NCI-H2081 treated with DMSO at 0.1 percent for 48 hours (cell line): ENCODE measurements around the gene ELOA.
"Not testable (repeated sequence)": the region's sequence is repeated elsewhere in the genome, so short reads cannot be mapped to it uniquely, and the experiment has no call there.

Source experiments
- DNase-seq: peaks from one replicate; lab custom pipeline; 2025; lab: John Stamatoyannopoulos, UW

Gene ELOA

DNA sequence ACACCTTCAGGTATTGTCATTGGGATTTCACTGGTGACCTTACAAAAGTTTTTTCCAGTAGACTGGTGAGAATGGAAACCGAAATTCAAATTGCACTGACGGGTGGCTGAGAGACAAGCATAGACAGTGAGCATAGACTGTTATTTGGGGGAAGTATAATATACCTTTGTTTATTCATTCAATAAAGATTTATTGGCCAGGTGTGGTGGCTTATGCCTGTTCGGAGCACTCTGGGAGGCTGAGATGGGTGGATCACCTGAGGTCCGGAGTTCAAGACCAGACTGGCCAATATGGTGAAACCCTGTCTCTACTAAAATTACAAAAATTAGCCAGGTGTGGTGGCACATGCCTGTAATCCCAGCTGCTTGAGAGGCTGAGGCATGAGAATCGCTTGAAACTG lies 10.0 kb upstream of the ELOA start:
- not testable (repeated sequence) for DNase-seq

DNA sequence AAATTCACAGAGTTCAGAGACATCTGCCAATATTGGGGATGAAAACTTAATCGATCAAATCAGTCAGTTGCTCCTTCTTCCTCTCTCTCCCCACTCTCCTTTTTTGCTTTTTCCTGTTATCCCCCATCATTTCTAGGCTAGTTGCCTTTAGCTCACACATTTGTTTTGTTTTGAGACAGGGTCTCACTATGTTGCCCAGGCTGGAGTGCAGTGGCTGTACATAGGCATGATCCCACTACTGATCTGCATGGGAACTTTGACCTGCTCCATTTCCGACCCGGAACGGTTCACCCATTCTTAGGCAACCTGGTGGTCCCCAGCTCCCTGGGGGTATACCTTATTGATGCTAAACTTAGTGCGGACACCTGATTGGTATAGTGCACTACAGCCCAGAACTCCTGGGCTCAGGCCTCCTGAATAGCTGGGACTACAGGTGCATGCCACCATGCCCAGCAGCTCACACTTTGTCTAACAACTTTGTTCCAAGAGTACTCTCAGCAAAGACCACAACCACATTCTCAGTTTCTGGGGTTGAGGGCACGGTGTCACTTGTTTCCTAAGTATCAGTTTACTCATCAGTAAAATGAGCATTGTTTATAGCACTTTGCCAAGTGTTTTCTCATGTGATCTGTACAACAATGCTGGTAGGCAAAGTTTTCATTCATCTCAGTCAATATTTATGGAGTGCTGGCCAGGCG lies 6.7 kb upstream of the ELOA start:
- no peak for DNase-seq

DNA sequence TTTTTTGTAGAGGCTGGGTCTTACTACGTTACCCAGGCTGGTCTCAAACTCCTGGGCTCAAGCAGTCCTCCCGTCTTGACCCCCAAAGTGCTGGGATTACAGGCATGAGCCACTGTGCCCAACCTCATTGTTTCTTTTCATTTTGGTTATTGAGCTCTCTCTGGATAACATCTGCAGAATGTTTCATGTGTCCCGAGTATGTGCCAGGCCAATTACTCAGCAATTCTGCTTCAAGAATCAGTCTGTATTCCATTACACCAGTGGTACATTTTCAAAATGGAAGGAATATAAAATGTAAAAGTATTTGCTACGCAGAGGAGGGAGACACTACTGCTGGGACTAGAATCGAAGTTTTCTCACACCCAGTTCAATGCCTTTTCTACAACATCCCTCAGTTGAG lies 1.7 kb upstream of the ELOA start:
- no peak for DNase-seq

DNA sequence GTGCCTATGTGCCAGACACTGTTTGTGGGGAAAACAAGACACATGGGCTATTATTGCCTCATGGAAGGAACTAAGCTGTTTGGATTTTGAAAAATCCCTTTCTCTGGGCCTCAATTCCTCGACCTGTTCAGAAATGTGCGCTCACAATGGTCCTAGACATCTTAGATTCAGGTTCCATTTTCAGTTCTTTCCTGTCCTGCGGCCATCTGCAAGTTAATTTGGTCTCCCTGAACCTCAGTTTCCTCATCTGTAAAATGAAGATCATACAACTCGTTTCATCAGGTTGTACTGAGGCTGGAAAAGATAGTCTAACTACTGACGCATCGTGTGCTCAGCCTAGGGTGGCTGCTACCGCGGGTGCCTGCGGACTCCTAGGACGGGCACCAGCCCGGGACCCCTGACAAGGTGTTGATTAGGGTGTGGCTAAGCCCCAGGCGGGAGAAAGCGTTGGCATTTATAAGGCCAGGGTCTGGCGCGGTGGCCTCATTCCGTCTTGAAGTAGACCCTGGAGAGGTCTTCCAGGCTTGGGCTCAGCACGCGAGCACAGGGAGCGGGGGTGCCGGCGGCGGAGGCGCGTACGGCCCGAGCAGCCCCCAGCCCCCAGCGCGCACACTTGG lies 493 bp upstream of the ELOA start:
- DNase-seq: no peak

DNA sequence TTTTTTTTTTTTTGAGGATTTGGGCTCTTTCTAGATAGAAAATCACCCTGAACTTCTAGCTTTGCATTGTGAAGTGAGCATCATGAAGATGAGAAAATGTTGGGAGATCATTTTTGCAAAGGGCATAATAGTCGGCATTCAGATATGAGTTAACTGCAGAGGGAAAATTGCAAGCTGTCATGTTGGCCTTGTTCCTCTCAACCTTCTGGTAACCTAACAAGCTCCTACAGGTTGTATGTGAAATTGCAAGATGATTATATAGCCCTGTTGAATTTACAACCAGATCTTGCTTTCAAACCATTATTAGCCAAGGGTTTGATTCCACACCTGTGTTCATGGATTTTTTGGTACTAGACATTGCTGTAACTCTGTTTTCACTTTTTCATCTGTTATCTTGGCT lies 2.2 kb downstream of the ELOA start:
- no peak for DNase-seq

DNA sequence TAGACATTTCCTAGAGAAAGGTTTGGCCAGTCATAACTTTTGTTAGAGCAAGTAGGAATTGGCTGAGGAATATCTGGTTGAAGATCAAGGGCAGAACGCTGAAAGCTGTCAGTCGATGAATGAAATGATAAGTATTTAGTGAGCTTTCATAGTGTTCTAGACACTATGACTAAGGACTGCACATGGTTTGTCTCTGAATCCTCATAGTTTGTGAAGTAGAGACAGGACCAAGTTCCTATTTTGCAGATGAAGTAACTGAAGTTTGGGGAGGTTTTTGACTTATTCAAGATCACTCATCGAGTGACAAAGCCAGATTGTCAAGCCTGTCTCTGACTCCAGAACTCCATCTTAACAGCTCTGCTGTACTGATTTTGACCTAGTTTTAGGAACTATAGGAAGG lies 4.7 kb downstream of the ELOA start:
- DNase-seq: no peak

DNA sequence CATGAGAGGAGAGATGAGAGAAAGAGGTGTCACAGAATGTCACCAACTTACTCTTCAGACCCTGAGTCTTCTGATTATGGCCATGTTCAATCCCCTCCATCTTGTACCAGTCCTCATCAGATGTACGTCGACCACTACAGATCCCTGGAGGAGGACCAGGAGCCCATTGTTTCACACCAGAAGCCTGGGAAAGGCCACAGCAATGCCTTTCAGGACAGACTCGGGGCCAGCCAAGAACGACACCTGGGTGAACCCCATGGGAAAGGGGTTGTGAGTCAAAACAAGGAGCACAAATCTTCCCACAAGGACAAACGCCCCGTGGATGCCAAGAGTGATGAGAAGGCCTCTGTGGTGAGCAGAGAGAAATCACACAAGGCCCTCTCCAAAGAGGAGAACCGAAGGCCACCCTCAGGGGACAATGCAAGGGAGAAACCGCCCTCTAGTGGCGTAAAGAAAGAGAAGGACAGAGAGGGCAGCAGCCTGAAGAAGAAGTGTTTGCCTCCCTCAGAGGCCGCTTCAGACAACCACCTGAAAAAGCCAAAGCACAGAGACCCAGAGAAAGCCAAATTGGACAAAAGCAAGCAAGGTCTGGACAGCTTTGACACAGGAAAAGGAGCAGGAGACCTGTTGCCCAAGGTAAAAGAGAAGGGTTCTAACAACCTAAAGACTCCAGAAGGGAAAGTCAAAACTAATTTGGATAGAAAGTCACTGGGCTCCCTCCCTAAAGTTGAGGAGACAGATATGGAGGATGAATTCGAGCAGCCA lies 8.0 kb downstream of the ELOA start:
- no peak for DNase-seq

DNA sequence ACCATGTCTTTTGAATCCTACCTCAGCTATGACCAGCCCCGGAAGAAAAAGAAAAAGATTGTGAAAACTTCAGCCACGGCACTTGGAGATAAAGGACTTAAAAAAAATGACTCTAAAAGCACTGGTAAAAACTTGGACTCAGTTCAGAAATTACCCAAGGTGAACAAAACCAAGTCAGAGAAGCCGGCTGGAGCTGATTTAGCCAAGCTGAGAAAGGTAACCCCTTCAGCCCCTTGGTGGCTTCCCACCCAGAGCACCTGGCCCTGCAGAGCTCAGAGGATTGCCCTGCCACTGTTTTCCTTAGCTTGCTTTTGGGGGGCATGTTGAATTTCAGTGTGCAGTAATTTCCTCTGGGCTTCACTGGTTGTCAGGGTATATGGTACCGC lies 8.5 kb downstream of the ELOA start:
- DNase-seq: no peak

DNA sequence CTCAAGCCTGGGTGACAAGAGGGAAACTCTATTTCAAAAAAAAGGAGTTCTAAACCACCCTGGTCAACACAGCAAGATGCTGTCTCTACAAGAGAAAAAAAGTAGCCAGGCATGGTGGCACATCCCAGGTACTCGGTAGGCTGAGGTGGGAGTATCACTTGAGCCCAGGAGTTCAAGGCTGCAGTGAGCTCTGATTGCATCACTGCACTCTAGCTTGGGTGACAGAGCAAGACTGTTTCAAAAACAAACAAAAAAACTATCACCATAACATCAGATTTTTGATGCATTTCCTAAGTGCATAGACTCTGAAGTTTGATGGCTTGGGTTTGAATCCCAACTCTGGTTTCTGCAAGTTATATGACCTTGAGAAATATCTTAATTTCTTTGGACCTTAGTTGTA lies 9.6 kb downstream of the ELOA start:
- no peak for DNase-seq

DNA sequence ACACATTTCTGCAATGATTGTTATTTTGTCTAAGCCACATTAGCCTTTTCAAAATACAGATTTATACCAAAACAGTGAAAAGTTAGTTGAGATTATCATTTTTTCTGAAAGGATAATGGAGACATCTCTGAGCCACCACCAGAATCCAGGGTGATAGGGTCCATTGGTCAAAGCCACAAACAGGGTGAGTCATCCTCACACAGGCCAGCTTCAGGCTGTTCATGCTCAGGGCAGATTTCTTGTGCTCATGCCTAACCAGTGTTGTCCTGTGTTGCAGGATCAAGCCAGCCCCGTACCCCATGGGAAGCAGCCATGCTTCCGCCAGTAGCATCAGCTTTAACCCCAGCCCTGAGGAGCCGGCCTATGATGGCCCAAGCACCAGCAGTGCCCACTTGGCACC lies 13.4 kb downstream of the ELOA start:
- no peak for DNase-seq

DNA sequence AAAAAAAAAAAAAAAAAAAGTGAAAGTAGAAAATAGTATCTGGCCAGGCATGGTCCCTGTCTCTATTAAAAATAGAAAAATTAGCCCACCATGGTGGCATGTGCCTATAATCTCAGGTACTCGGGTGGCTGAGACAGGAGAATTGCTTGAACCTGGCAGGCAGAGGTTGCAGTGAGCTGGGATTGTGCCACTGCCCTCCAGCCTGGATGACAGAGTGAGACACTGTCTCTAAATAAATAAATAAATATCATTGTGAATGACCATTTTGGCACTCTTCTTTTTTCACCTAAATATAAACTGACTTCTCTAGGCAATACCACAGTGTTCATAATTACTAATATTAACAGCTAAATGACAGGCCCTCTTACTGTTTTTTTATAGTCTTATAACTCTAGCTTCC lies 14.5 kb downstream of the ELOA start:
- DNase-seq: no peak

DNA sequence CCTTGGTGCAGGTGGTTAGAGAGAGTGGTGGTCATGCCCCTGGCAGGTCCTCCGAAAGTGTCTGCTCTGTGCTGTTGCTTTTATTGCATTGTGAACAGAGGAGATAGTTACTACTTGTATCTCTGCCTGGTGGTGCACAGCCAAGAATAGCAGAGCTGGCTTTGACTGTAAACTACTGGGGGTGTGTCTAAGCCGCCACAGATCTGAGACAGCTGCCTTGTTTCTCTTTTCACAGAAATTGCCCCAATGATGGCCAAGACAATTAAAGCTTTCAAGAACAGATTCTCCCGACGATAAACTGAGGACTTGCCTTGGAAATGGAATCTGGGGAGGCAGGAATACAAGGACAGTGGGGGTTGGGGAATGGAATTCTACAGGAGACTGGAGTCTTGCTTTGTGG lies 16.0 kb downstream of the ELOA start:
- DNase-seq: no peak

DNA sequence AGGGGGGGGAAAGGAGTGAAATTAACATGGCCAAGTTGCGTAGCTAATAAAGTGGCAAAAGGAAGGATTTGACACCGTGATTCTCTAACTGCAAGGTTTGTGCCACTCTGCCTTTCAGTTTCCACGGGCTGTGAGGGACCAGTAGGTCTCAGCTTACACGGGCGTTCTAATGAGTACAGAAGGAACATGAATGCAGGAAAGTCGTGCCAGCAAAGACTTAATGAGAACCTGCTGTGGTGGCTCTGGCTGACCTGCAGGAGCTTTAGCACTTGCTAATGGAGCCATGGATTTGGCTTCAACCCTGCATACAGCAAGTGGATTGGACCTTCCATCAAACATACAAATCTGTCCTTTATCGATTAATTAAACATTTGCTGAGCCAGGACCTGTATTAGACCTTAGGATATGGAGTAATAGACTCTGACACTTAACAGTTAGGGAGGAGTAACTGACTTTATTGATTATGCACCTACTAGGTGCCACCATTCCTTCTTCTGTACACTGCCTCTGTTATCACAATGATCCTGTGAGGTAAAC lies 19.8 kb downstream of the ELOA start:
- DNase-seq: no peak

DNA sequence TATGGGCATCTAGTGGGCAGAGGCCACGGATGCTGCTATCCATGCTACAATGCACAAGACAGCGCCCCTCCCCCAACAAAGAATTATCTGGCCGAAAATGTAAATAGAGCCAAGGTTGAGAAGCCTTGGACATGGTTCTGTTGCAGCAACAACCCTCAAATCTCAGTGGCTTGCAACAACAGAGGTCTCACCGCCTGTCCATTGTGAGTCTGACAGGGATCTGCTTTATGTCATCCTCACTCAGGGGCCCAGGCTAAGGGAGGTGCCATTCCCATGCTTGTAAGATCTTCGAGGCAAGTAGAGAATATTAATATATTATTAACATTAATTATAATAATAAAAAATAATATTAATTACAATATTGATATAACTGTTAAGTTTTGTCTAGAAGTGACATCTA lies 25.5 kb downstream of the ELOA start:
- DNase-seq: no peak

DNA sequence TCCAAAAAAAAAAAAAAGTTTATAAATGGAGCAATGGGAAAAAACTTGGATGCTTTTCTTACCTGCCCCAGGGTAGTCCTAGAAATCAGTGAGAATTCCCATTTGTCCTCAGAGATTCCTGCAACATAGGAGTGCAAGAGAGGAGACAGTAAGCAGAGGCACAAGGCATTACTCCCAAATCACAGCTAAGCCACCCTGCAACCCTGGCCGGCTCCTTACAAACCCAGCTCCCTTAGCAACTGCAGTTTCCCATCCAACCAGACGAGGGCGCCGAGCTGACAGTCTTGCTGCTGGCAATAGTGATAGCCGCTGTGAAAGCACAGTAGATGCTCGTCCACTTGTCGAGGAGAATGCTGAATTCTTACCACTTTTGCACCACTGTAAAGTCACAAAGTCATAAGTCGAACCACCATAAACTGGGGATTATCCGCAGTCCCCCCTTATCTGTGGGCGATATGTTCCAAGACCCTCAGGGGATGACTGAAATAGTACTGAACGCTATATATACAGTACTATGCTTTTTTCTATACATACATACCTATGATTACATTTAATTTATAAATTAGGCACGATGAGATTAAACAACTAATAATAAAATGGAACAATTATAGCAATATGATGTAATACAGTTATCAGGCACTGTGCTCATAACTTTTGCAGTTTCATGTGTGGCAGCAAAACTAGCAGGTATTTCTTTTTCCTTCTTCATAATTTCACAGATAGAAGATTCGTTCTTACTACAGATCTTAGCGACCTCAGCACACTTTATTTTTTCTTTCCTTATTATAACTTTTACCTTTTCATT lies 29.0 kb downstream of the ELOA start:
- peak; percentile 34 for DNase-seq

DNA sequence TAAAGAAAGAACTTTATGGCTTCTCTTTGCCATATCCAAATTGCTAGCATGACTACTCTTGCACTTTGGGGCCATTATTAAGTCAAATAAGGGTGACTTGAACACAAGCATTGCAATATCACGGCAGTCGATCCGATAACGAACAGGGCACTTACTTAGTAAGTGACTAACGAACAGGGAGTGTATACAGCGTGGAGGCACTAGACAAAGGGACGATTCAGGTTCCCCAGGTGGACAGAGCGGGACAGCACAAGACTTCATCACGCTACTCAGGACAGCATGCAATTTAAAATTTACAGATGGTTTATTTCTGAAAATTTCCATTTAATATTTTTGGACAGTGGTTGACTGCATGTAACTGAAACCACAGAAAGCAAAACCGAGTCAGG lies 29.6 kb downstream of the ELOA start:
- no peak for DNase-seq

DNA sequence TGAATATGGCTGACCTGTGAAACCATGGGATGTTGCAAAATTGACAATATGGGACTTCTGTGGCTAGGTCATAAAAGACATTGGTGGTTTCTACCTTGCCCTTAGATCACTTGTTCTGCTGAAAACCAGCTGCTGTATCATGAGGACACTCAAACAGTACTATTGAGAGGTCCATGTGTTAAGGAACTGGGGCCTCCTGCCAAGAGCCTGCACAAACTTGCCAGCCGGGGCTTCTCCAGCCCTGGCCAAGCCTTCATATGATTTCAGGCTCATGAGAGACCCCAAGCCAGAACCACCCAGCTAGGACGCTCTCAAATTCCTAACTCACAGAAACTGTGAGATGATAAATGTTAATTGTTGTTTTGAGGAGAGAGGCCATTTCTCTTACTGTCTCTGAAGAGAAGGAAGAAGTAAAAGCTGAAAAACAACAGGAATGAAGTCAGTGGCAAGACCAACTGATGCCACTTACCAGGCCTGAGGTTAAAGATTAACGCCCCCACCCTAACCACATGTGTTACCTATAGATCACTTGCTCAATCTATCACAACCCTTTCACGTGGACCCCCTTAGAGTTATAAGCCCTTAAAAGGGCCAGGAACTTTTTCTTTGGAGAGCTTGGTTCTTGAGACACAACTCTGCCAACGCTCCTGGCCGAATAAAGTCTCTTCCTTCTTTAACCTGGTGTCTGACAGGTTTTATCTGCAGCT lies 31.1 kb downstream of the ELOA start:
- DNase-seq: no peak

DNA sequence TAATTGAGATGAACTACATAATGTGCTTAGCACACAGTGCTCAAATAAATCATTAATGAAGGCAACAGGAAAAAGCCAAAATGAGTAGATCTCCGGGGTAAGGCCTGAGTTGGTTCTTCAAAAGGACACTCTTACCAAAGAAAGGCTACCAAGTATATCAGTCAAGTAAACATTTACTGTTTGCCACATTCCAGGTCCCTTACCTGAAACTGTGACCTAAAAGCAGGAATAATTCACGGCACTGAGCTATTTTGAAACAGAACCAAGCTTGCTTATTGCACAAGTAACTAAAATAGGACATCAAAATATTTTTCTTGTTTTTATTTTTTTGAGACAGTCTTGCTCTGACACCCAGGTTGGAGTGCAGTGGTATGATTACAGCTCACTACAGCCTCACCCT lies 32.9 kb downstream of the ELOA start:
- no peak for DNase-seq

DNA sequence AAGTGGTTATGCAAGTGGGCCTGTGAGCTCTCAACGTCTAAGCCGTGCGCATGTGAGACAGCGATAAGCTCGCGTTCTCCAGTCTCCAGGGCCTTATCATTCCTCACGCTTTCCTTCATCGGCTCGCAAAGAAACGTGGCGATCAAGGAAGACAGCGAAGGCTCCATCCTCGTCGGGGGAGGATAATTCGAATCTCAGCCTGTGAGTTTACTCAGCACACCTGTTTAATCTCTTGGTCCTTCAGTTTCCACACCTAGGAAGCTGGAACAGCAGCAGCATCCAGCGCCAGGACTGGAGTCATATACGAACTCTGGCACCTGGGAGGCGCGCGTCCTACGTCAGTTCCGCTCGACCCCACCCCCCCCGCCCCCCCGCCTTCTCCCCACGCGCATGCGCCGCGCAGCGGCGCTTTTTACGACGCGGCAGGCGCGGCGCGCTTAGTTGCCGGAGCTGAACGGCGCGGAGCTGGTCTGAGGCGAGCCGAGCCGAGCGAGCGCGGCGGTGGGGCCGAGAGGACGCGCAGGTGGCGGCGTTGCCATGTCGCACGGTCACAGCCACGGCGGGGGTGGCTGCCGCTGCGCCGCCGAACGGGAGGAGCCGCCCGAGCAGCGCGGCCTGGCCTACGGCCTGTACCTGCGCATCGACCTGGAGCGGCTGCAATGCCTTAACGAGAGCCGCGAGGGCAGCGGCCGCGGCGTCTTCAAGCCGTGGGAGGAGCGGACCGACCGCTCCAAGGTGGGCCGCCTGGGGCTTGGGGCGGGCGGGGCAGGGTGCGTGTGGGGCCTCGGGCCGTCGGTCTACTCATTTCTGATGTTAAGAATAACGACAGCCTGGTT lies 34.9 kb downstream of the ELOA start, which contains the start of gene PITHD1:
Gene PITHD1, plus strand, starts transcription at position 440 of the 836 bp plus-strand sequence. Its CDS starts 98 bp downstream, at position 538.
- DNase-seq: peak; percentile 68

DNA sequence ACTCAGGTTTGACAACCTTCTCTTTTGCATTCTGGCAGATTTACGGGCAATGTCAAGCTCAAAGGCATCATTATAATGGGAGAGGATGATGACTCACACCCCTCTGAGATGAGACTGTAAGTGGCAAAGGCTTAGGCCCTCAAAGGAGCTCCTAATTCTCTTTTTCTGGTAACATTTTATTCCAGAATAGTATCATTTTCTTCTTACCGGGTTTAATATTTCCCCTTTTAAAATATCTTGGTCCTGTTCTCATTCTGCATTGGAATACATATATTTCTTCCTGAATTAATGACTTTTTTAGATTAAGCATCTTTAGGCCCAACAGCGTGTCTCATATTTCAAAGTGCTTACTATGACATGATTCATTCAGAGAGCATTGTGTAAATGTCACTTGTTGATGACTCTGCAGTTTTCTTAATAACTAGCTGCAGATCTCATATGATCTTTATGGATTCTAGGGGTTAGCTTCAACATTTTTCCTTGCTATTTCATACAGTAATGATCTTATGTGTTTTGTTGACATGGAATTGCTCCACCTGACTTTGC lies 36.6 kb downstream of the ELOA start:
- DNase-seq: no peak
